ENCODE results near the gene ERRFI1.

ERRFI1 gene

GRCh38 chr1:8042134-8042533 is 16.0 kb upstream of the ERRFI1 start:
- DNase-seq = no peak

GRCh38 chr1:8040586-8040985 is 14.5 kb upstream of the ERRFI1 start:
- no peak for DNase-seq

- no peak for DNase-seq
Observed at GRCh38 chr1:8039071-8039470, 13.0 kb upstream of the ERRFI1 start.

- DNase-seq = no peak
Observed at GRCh38 chr1:8035289-8035688, 9.2 kb upstream of the ERRFI1 start.

GRCh38 chr1:8033322-8033721 is 7.2 kb upstream of the ERRFI1 start:
- DNase-seq = no peak

GRCh38 chr1:8032366-8032910 is 6.3 kb upstream of the ERRFI1 start:
- DNase-seq = no peak

GRCh38 chr1:8031176-8031785 is 5.2 kb upstream of the ERRFI1 start:
- DNase-seq = peak; percentile 16

- no peak for DNase-seq
Observed at GRCh38 chr1:8028571-8028910, 2.4 kb upstream of the ERRFI1 start.

GRCh38 chr1:8027748-8028570 is 1.9 kb upstream of the ERRFI1 start:
- DNase-seq = no peak

GRCh38 chr1:8026976-8027747 is 1.1 kb upstream of the ERRFI1 start:
- DNase-seq = no peak

GRCh38 chr1:8025671-8026144 is 401 bp downstream of the ERRFI1 start:
- DNase-seq = no peak

- DNase-seq = no peak
Observed at GRCh38 chr1:8025061-8025670, 943 bp downstream of the ERRFI1 start.

- DNase-seq = no peak
Observed at GRCh38 chr1:8024329-8024728, 1.8 kb downstream of the ERRFI1 start.

GRCh38 chr1:8023995-8024313 is 2.2 kb downstream of the ERRFI1 start:
- DNase-seq = no peak

- no peak for DNase-seq
Observed at GRCh38 chr1:8023287-8023994, 2.7 kb downstream of the ERRFI1 start.

GRCh38 chr1:8022395-8023286 is 3.5 kb downstream of the ERRFI1 start:
- no peak for DNase-seq

- no peak for DNase-seq
Observed at GRCh38 chr1:8021676-8022266, 4.3 kb downstream of the ERRFI1 start.

GRCh38 chr1:8020032-8020431 is 6.1 kb downstream of the ERRFI1 start:
- no peak for DNase-seq

GRCh38 chr1:8019229-8019620 is 6.9 kb downstream of the ERRFI1 start:
- no peak for DNase-seq

- no peak for DNase-seq
Observed at GRCh38 chr1:8018492-8019228, 7.4 kb downstream of the ERRFI1 start.
